PFSK-1 (cell line): ENCODE results near the gene CDK5RAP1.

Source experiments
- FOXP2 ChIP-seq: optimal IDR thresholded peaks from 2 replicates; pipeline ENCODE3; 2011; ENCODE audit warnings: borderline replicate concordance, control low read depth, inconsistent platforms; ENCODE audit not compliant: insufficient read depth; ENCODE audit errors: extremely low read length, extremely low read depth
- POLR2AphosphoS5 ChIP-seq: IDR thresholded peaks from 2 replicates; pipeline ENCODE4 v1.6.1; 2012; ENCODE audit warnings: low read depth, mild to moderate bottlenecking, control low read depth, low read length, moderate library complexity
- REST ChIP-seq, 2 experiments: IDR thresholded peaks; 2 replicates each; pipeline versions ENCODE4 v1.6.1 to v1.8.0; 2011 to 2012; ENCODE audit warnings: low read depth in 2 of 2, low read length in 2 of 2, control low read depth in 1 of 2, inconsistent platforms in 1 of 2, mild to moderate bottlenecking in 1 of 2, moderate library complexity in 1 of 2; ENCODE audit not compliant: insufficient read depth in 1 of 2
- SIN3A ChIP-seq: IDR thresholded peaks from 2 replicates; pipeline ENCODE4 v1.6.1; 2012; ENCODE audit warnings: mild to moderate bottlenecking, low read length, moderate library complexity, borderline replicate concordance; ENCODE audit not compliant: insufficient read depth
- TAF1 ChIP-seq: IDR thresholded peaks from 2 replicates; pipeline ENCODE4 v1.6.1; 2012; ENCODE audit warnings: low read length, control low read depth, borderline replicate concordance; ENCODE audit not compliant: insufficient read depth

CDK5RAP1 gene

DNA sequence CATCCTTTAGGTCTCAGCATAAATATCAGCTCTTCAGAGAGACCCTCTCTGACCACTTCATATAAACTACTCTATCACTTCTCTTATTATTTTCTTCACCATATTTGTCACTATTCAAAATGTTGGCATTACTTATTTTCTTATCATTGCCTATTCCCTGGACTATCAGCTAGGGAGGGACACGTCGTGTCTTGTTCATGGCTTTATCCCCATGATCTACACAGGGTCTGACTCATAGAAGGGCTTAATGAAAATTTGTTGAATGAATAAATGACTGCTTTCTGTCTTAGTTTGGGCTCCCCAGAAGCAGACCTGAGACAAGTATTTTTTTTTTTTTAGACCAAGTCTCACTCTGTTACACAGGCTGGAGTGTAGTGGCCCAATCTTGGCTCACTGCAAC, 3.0 kb upstream of the CDK5RAP1 start:
- TF ChIP-seq REST (IDR thresholded peaks at IDR 0.05; ENCODE audit: insufficient read depth in 1 of 2, low read depth in 2 of 2, low read length in 2 of 2) (no peak), TAF1 (no peak), SIN3A (no peak), POLR2AphosphoS5 (no peak), FOXP2 (no peak)

DNA sequence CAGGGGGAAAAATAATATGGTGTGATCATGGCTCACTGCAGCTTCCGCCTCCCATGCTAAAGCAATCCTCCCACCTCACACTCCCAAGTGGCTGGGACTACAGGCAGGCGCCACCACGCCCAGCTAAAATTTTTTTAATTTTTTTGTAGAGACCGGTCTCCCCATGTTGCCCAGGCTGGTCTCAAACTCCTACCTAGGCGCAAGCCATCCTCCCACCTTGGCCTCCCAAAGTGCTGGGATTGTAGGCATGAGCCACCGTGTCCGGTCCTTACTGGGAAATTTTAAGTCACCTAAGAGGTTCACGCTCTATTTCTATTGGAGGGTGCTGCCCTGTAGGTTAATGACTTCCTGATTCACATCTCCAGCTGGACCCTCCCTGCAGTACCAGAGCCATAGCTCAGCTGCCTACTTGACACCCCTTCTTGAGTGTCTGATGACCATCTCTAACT, 626 bp upstream of the CDK5RAP1 start:
- TF ChIP-seq SIN3A (no peak), TAF1 (no peak), POLR2AphosphoS5 (no peak), REST (IDR thresholded peaks at IDR 0.05; ENCODE audit: insufficient read depth in 1 of 2, low read depth in 2 of 2, low read length in 2 of 2) (no peak), FOXP2 (no peak)

- TF ChIP-seq SIN3A: no peak
- TF ChIP-seq POLR2AphosphoS5: no peak
- TF ChIP-seq TAF1: no peak
- no peak for TF ChIP-seq REST (IDR thresholded peaks at IDR 0.05; ENCODE audit: insufficient read depth in 1 of 2, low read depth in 2 of 2, low read length in 2 of 2)
- no peak for TF ChIP-seq FOXP2
Observed at GRCh38 chr20:33400812-33401183, 521 bp downstream of the CDK5RAP1 start.

DNA sequence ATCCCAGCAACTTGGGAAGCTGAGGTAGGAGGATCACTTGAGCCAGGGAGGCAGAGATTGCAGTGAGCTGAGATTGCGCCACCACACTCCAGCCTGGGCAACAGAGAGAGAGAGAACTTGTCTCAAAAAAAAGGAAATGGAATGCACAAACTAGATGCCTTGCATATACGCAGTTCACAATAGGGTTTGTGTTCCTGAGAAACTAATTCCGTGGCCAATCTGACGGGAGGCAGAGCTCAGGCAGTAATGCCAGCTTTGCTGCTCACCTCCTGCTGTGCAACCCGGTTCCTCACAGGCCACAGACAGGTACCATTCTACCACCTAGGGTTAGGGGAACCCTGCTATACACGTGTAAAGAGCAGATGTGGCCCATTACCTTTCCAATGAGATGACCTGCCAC, 1.4 kb downstream of the CDK5RAP1 start:
- TF ChIP-seq TAF1 (no peak), REST (IDR thresholded peaks at IDR 0.05; ENCODE audit: insufficient read depth in 1 of 2, low read depth in 2 of 2, low read length in 2 of 2) (no peak), SIN3A (no peak)

DNA sequence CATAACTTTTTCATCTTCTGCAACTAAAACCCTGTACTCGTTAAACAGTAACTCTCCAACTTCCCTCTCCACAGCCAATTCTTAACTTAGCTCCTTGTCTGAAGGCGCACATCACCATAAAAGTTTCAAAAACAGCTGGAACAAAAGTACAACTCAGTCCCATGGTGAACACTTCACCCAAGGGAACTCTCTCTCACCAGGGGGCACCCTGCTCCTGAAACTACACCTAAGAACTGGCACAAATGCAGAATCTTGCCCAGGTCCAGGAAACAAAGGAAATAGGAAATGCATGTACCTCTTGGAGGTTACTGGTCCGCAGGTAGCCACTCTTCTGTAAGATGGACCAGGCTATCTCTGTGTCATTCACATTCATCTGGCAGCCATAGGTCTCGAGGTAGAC, 6.6 kb downstream of the CDK5RAP1 start:
- no peak for TF ChIP-seq REST (IDR thresholded peaks at IDR 0.05; ENCODE audit: insufficient read depth in 1 of 2, low read depth in 2 of 2, low read length in 2 of 2)
- TF ChIP-seq TAF1: no peak
- no peak for TF ChIP-seq FOXP2
- no peak for TF ChIP-seq POLR2AphosphoS5
- TF ChIP-seq SIN3A: no peak
